Measurements from ENCODE around the gene CAMTA1. TPM values are rescaled to one million over a fixed set of nuclear protein-coding genes. Genes with fewer than 3 reads are reported as not detected.

The CAMTA1 gene
- total RNA-seq, 2 donors from 2014 or later: 105 to 113 TPM

GRCh38 chr1:6824665-6825368 is 39.6 kb downstream of the CAMTA1 start:
- no peaks in the 10 kb centered on the region for H3K27me3 ChIP-seq (replicated peaks; ENCODE audit: insufficient read depth)
- peak overlapping the region; percentile 47 to 69 for H3K27ac ChIP-seq
- TF ChIP-seq CTCF (IDR thresholded peaks at IDR 0.05): no peak
- no peak for ATAC-seq (ENCODE audit: insufficient number of reproducible peaks, low FRiP score, low read depth)
- peak overlapping the region; percentile 55 for H3K4me3 ChIP-seq
- H3K9me3 ChIP-seq: no peaks in the 10 kb centered on the region
- no peaks in the 10 kb centered on the region for H3K36me3 ChIP-seq
- H3K4me1 ChIP-seq (ENCODE audit: control insufficient read depth in 1 of 2, low read depth in 2 of 2): peaks cover 47 to 93% of the 10 kb centered on the region in 2 donors
- no peak for DNase-seq (ENCODE audit: low spot score)

- ATAC-seq (ENCODE audit: insufficient number of reproducible peaks, low FRiP score, low read depth): peak; percentile 5
- peak overlapping the region; percentile 55 for H3K4me3 ChIP-seq
- no peak for DNase-seq (ENCODE audit: low spot score)
- H3K9me3 ChIP-seq: no peaks in the 10 kb centered on the region
- peak overlapping the region; percentile 69 for H3K27ac ChIP-seq
- H3K4me1 ChIP-seq (ENCODE audit: control insufficient read depth in 1 of 2, low read depth in 2 of 2): peaks cover 46 to 86% of the 10 kb centered on the region in 2 donors
- H3K36me3 ChIP-seq: no peaks in the 10 kb centered on the region
- no peak for TF ChIP-seq CTCF (IDR thresholded peaks at IDR 0.05)
- no peaks in the 10 kb centered on the region for H3K27me3 ChIP-seq (replicated peaks; ENCODE audit: insufficient read depth)
These were observed 40.6 kb downstream of the CAMTA1 start for GRCh38 chr1:6825828-6826227.

- Histone ChIP-seq H3K27ac (peak overlapping the region; percentile 62 to 69), H3K4me1 (ENCODE audit: control insufficient read depth in 1 of 2, low read depth in 2 of 2) (peaks cover 41 to 86% of the 10 kb centered on the region in 2 donors), H3K36me3 (no peaks in the 10 kb centered on the region), H3K9me3 (no peaks in the 10 kb centered on the region), H3K4me3 (no peak overlapping the region), H3K27me3 (replicated peaks; ENCODE audit: insufficient read depth) (no peaks in the 10 kb centered on the region)
- TF ChIP-seq CTCF (IDR thresholded peaks at IDR 0.05): no peak
- ATAC-seq (ENCODE audit: insufficient number of reproducible peaks, low FRiP score, low read depth) (no peak), DNase-seq (ENCODE audit: low spot score) (no peak)
These were observed 41.8 kb downstream of the CAMTA1 start for GRCh38 chr1:6827079-6827478.

- Histone ChIP-seq H3K27ac (peak overlapping the region; percentile 62 to 69), H3K4me3 (peak overlapping the region; percentile 51)
- no peak for ATAC-seq (ENCODE audit: insufficient number of reproducible peaks, low FRiP score, low read depth)
These were observed 42.4 kb downstream of the CAMTA1 start for GRCh38 chr1:6827630-6828165.

More at GRCh38 chr1:6827630-6828165, 42.4 kb downstream of the CAMTA1 start:
- DNase-seq (ENCODE audit: low spot score): no peak
- H3K36me3 ChIP-seq: no peaks in the 10 kb centered on the region
- H3K27me3 ChIP-seq (replicated peaks; ENCODE audit: insufficient read depth): no peaks in the 10 kb centered on the region
- H3K9me3 ChIP-seq: no peaks in the 10 kb centered on the region
- no peak for TF ChIP-seq CTCF (IDR thresholded peaks at IDR 0.05)
- peaks cover 42 to 86% of the 10 kb centered on the region in 2 donors for H3K4me1 ChIP-seq (ENCODE audit: control insufficient read depth in 1 of 2, low read depth in 2 of 2)
